ENCODE measurements around the gene CPHXL.

The CPHXL gene

DNA sequence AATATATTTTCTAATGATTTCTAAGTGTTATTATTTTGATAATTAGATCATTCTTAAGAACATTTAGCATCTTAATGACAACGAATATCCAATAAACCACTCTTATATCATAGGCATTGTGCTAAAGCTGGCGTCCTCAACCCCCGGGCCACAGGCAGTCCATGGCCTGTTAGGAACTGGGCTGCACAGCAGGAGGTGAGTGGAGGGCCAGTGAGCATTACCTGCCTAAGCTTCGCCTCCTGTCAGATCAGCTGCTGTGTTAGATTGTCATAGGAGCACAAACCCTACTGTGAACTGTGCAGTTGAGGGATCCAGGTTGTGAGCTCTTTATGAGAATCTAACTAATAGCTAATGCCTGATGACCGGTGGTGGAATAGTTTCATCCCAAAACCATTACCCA, 28.7 kb downstream of the CPHXL start:
- no peak for DNase-seq

- no peak for DNase-seq
These were observed 30.6 kb downstream of the CPHXL start for GRCh38 chr16:75695708-75696107.

DNA sequence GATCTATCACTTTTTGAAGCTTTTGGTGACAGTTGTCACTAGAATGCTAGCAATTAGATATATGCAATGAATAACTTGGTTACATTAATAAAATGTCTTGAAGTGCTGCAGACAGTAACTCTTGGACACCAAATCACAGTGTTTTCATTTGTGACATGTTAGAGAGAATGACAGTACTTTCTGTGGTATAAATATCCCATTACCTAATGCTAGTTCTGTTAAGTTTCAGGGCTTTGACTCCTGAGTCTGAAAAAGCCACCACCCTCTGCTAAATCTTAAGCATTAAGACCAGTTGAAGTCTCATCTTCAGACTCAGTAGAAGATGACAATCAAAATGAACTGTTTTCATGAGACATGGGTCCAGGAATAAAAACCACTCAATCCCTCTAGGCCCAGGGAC, 38.9 kb downstream of the CPHXL start:
- DNase-seq: no peak

DNA sequence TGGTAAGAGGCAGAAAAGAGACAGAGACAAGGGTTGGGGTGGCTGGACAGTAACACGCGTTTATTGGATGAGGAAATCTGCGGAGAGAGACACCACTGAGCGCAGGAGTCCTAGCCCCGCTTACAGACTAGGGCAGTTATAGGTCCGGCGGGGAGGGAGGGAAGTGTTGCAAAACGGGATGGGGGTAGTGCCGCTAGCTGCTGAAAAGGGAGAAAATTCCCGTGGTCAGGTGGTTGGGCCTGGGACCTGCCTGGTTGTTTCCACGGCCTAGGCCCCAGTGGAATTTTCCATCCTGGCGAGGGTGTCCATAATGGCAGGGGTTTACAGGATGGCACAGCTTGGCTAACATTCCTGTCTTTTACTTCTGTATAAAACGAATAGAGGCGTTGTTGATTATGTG, 44.0 kb downstream of the CPHXL start:
- no peak for DNase-seq

GRCh38 chr16:75679366-75679765, 46.9 kb downstream of the CPHXL start:
- DNase-seq: no peak

GRCh38 chr16:75676909-75677308, 49.4 kb downstream of the CPHXL start, which contains the start of gene CPHXL2:
CPHXL2 (minus strand) TSS chr16:75677009; CDS start chr16:75676999, 10 bp downstream.
- DNase-seq: no peak

DNA sequence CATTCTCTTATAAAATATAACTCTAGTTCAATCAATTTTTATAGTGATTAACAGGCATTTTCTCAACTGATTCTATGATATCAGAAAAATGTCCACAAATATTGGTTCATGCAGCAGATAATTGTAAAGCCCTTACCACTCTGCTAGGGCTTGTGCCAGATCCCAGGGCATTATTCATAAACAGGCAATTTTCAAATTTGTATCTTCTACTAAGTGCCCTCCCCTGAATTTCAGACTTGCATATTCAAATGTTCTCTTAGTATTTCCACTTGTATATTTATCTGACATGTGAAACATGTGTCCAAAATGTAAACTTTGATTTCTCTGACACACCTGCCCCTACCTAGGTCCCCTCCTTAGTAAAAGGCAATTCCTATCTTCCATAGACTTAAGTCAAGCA, 58.8 kb downstream of the CPHXL start:
- DNase-seq: no peak
